Measurements from ENCODE around the gene F8.

Gene F8

DNA sequence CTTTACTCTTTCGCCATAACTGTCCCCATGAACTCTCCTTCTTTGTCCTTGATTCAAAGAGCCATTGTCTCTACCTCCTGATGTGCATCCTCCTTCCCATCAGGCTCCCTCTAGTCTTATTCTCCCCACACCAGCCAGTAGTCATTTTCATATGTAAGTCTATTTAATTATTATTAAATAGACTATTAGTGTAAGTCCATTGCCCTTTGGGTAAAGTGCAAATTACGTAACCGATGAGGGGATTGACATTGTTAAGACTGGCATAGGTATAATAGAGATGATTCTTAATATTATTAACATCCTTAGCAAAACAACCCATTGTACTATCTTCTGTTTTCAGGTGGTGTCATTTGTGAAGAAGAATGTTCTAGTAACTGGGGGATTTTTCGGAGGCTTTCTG is 31.7 kb upstream of the F8 start:
- Histone ChIP-seq H3K9me2 (replicated peaks; ENCODE audit: low read depth, low read length) (no peaks in the 10 kb centered on the region), H3K4me3 (ENCODE audit: low read length, poor library complexity, severe bottlenecking) (no peak overlapping the region), H3K9me3 (ENCODE audit: insufficient read depth, low read depth, low read length) (no peaks in the 10 kb centered on the region), H3F3A (ENCODE audit: low read depth) (no peaks in the 10 kb centered on the region), H4K20me1 (ENCODE audit: insufficient read depth, low read length, poor library complexity, severe bottlenecking) (no peaks in the 10 kb centered on the region), H3K79me2 (ENCODE audit: insufficient read depth, low read length) (no peaks in the 10 kb centered on the region), H3K9ac (ENCODE audit: low read depth, low read length, poor library complexity, severe bottlenecking) (no peak overlapping the region), H2AFZ (ENCODE audit: low read length) (no peak overlapping the region), H3K4me1 (ENCODE audit: insufficient read depth, low read length, poor library complexity, severe bottlenecking) (peaks cover 18% of the 10 kb centered on the region), H3K27me3 (ENCODE audit: insufficient read depth, low read length, poor library complexity, severe bottlenecking) (no peaks in the 10 kb centered on the region), H3K36me3 (ENCODE audit: insufficient read depth, low read length) (peaks cover 11% of the 10 kb centered on the region; the same call in 1 of the 2 replicates), H3K4me2 (ENCODE audit: low read depth, low read length, poor library complexity, severe bottlenecking) (no peak overlapping the region)
- no peak for TF ChIP-seq EZH2phosphoT487 (IDR thresholded peaks at IDR 0.05; ENCODE audit: borderline replicate concordance)
- TF ChIP-seq, protein P1, sequence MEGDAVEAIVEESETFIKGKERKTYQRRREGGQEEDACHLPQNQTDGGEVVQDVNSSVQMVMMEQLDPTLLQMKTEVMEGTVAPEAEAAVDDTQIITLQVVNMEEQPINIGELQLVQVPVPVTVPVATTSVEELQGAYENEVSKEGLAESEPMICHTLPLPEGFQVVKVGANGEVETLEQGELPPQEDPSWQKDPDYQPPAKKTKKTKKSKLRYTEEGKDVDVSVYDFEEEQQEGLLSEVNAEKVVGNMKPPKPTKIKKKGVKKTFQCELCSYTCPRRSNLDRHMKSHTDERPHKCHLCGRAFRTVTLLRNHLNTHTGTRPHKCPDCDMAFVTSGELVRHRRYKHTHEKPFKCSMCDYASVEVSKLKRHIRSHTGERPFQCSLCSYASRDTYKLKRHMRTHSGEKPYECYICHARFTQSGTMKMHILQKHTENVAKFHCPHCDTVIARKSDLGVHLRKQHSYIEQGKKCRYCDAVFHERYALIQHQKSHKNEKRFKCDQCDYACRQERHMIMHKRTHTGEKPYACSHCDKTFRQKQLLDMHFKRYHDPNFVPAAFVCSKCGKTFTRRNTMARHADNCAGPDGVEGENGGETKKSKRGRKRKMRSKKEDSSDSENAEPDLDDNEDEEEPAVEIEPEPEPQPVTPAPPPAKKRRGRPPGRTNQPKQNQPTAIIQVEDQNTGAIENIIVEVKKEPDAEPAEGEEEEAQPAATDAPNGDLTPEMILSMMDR (conservative IDR thresholded peaks at IDR 0.05; ENCODE audit: low read length), result no peak

DNA sequence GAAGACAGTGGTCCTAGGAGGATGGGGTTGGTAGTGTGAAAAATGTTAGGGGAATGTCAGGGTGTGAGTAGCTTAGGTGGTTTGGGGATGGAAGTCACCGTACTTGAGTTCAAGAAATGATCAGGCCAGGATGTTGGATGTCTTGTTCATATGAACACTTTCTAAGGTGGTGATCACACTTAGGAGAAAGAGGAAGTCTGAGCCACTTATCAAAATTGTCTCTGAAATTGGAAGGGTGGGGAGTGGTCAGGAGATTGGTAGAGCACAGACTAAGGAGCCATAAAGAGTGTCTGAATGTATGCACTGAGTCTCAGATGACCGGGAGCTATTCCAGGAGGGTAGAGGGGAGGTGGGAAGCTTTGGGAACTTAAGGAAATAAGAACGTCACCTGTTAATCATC is 31.1 kb upstream of the F8 start:
- no peaks in the 10 kb centered on the region for H3K9me2 ChIP-seq (replicated peaks; ENCODE audit: low read depth, low read length)
- H3K4me2 ChIP-seq (ENCODE audit: low read depth, low read length, poor library complexity, severe bottlenecking), result no peak overlapping the region
- no peak overlapping the region for H2AFZ ChIP-seq (ENCODE audit: low read length)
- H3K9me3 ChIP-seq (ENCODE audit: insufficient read depth, low read depth, low read length), result no peaks in the 10 kb centered on the region
- H3K36me3 ChIP-seq (ENCODE audit: insufficient read depth, low read length), result peaks cover 11% of the 10 kb centered on the region; the same call in 1 of the 2 replicates
- no peaks in the 10 kb centered on the region for H4K20me1 ChIP-seq (ENCODE audit: insufficient read depth, low read length, poor library complexity, severe bottlenecking)
- no peak overlapping the region for H3K9ac ChIP-seq (ENCODE audit: low read depth, low read length, poor library complexity, severe bottlenecking)
- no peak overlapping the region for H3K4me3 ChIP-seq (ENCODE audit: low read length, poor library complexity, severe bottlenecking)
- peaks cover 18% of the 10 kb centered on the region for H3K4me1 ChIP-seq (ENCODE audit: insufficient read depth, low read length, poor library complexity, severe bottlenecking)
- no peaks in the 10 kb centered on the region for H3K27me3 ChIP-seq (ENCODE audit: insufficient read depth, low read length, poor library complexity, severe bottlenecking)
- H3K79me2 ChIP-seq (ENCODE audit: insufficient read depth, low read length), result no peaks in the 10 kb centered on the region
- H3F3A ChIP-seq (ENCODE audit: low read depth), result no peaks in the 10 kb centered on the region
- no peak for TF ChIP-seq EZH2phosphoT487 (IDR thresholded peaks at IDR 0.05; ENCODE audit: borderline replicate concordance)
- TF ChIP-seq, protein P1 (conservative IDR thresholded peaks at IDR 0.05; ENCODE audit: low read length), result no peak

DNA sequence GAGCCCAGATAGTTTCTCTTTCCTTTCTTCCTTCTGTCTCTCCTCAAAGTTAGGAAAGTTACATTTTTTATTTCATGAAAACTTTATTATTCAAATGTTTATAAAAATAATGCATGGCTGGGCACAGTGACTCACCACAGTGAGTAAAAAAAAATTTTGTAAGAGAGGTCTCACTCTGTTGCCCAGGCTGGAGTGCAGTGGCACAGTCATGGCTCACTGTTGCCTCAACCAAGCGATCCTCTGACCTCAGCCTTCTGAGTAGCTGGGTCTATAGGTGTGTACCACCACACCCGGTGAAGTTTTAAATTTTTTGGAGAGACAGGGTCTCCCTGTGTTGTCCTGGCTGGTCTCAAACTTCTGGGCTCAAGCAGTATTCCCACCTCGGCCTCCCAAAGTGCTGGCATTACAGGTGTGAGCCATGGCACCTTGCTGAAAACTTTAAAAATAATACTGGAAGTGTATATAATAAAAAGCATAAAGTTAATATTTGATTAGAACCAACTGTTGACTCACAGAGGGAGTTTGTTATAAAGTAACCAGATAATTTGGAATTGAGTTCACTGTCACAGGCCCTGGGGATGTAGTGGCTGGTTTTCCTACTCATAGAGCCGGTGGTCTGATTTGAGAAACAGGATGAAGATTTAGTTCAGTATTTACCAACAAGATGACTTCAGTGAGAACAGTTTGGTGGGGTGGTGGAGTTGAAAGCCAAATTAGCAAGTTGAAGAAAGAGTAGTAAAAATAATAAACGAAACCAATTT is 30.4 kb upstream of the F8 start:
- TF ChIP-seq EZH2phosphoT487 (IDR thresholded peaks at IDR 0.05; ENCODE audit: borderline replicate concordance), result no peak
- TF ChIP-seq, protein P1 (conservative IDR thresholded peaks at IDR 0.05; ENCODE audit: low read length), result no peak
- Histone ChIP-seq H3K9me2 (replicated peaks; ENCODE audit: low read depth, low read length) (no peaks in the 10 kb centered on the region), H3K36me3 (ENCODE audit: insufficient read depth, low read length) (peaks cover 16% of the 10 kb centered on the region; the same call in 1 of the 2 replicates), H3K4me1 (ENCODE audit: insufficient read depth, low read length, poor library complexity, severe bottlenecking) (peaks cover 18% of the 10 kb centered on the region), H4K20me1 (ENCODE audit: insufficient read depth, low read length, poor library complexity, severe bottlenecking) (no peaks in the 10 kb centered on the region), H3K4me2 (ENCODE audit: low read depth, low read length, poor library complexity, severe bottlenecking) (no peak overlapping the region), H3K9me3 (ENCODE audit: insufficient read depth, low read depth, low read length) (no peaks in the 10 kb centered on the region), H3F3A (ENCODE audit: low read depth) (no peaks in the 10 kb centered on the region), H3K27me3 (ENCODE audit: insufficient read depth, low read length, poor library complexity, severe bottlenecking) (no peaks in the 10 kb centered on the region), H3K4me3 (ENCODE audit: low read length, poor library complexity, severe bottlenecking) (no peak overlapping the region), H3K9ac (ENCODE audit: low read depth, low read length, poor library complexity, severe bottlenecking) (no peak overlapping the region), H3K79me2 (ENCODE audit: insufficient read depth, low read length) (no peaks in the 10 kb centered on the region), H2AFZ (ENCODE audit: low read length) (no peak overlapping the region)
